Spleen (tissue), 7 donors: ENCODE measurements around the gene KIDINS220.

Experiments
- POLR2AphosphoS5 ChIP-seq, 3 donors: sonication (generic); formaldehyde crosslinking; IDR thresholded peaks; one replicate each; pipeline ENCODE4 v1.5.1; 2017; ENCODE audit warnings: antibody characterized with exemption in 3 of 3
- TF ChIP-seq, protein P1 (sequence below), 11 experiments: fragments of 200-600 bp in 7 of 11; fragments of 450-650 bp in 4 of 11; sonication (generic) in 4 of 11; IDR thresholded peaks in 8 of 11; conservative IDR thresholded peaks in 3 of 11; 1 replicate in 7 of 11; 2 replicates in 4 of 11; pipeline versions ENCODE4 v1.4.0 to v1.8.0; 2016 to 2021; ENCODE audit warnings: antibody characterized with exemption in 11 of 11, inconsistent platforms in 4 of 11, mild to moderate bottlenecking in 1 of 11
- donor health status: DM: no; HTN: no; CAD: no; lungs with moderate emphysema.
- donor health status: DM: no; HTN: no; CAD: no.
- donor health status: DM: no; HTN: no; CAD: no.

DNA sequence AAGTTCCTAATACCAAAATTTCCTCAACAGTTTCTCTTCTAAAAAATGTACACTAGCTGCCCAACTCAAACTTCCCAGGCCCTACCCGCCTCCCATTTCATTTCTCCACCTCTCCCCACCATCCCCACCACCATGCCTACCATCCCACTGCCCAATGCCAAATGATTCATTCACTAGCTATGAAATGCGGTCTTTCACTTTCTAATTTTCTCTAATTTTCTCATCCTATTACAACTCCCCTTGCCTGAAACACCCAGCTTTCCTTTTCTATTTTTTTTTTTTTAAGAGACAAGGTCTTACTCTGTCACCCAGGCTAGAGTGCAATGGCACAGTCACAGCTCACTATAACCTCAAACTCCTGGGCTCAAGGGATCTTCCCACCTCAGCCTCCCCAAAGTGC lies 38.4 kb downstream of the KIDINS220 start:
- TF ChIP-seq POLR2AphosphoS5 (IDR thresholded peaks at IDR 0.05) = no peak
- TF ChIP-seq, protein P1, sequence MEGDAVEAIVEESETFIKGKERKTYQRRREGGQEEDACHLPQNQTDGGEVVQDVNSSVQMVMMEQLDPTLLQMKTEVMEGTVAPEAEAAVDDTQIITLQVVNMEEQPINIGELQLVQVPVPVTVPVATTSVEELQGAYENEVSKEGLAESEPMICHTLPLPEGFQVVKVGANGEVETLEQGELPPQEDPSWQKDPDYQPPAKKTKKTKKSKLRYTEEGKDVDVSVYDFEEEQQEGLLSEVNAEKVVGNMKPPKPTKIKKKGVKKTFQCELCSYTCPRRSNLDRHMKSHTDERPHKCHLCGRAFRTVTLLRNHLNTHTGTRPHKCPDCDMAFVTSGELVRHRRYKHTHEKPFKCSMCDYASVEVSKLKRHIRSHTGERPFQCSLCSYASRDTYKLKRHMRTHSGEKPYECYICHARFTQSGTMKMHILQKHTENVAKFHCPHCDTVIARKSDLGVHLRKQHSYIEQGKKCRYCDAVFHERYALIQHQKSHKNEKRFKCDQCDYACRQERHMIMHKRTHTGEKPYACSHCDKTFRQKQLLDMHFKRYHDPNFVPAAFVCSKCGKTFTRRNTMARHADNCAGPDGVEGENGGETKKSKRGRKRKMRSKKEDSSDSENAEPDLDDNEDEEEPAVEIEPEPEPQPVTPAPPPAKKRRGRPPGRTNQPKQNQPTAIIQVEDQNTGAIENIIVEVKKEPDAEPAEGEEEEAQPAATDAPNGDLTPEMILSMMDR (IDR thresholded peaks at IDR 0.05 in 8 of 11, conservative IDR thresholded peaks at IDR 0.05 in 3 of 11) = no peak
